Gastrocnemius medialis (tissue), 4 donors: ENCODE results near the gene OR7D2. TPM values are rescaled to one million over a fixed set of nuclear protein-coding genes. Genes with fewer than 3 reads are reported as not detected.
"Not testable (repeated sequence)": the region's sequence is repeated elsewhere in the genome, so short reads cannot be mapped to it uniquely, and the experiment has no call there.

Source experiments
- ATAC-seq, 2 donors: fragments of 150-250 bp; one replicate each; pipeline ENCODE4 v1.9.1; 2016
- DNase-seq, 2 donors: peaks; one replicate each; pipeline ENCODE4 v3.0.0-alpha.2; 2019
- H3K27ac ChIP-seq, 4 donors: fragments of 200-600 bp; sonication (generic); 1 replicate in 1 of 4; 2 replicates in 3 of 4; pipeline ENCODE4 v1.5.1; 2016 to 2018; ENCODE audit warnings: mild to moderate bottlenecking in 2 of 4, moderate library complexity in 1 of 4
- H3K27me3 ChIP-seq, 3 donors: fragments of 200-600 bp; sonication (generic) in 2 of 3; 1 replicate in 1 of 3; 2 replicates in 2 of 3; pipeline versions ENCODE4 v1.5.1 to v1.6.0; 2016 to 2019; ENCODE audit warnings: mild to moderate bottlenecking in 1 of 3, moderate library complexity in 1 of 3
- H3K36me3 ChIP-seq, 2 donors: fragments of 200-600 bp; sonication (generic) in 1 of 2; one replicate each; pipeline ENCODE4 v1.5.1; 2017 to 2018
- H3K4me1 ChIP-seq, 2 donors: fragments of 200-600 bp; sonication (generic) in 1 of 2; one replicate each; pipeline ENCODE4 v1.5.1; 2016 to 2017; ENCODE audit warnings: mild to moderate bottlenecking in 2 of 2
- H3K4me3 ChIP-seq, 4 donors: fragments of 200-600 bp; sonication (generic) in 3 of 4; 1 replicate in 1 of 4; 2 replicates in 3 of 4; pipeline ENCODE4 v1.5.1; 2016 to 2019; ENCODE audit warnings: mild to moderate bottlenecking in 2 of 4
- H3K9me3 ChIP-seq, 3 donors: fragments of 200-600 bp; sonication (generic) in 2 of 3; 1 replicate in 1 of 3; 2 replicates in 2 of 3; pipeline ENCODE4 v1.5.1; 2016 to 2019
- CTCF ChIP-seq, 5 experiments: fragments of 450-650 bp in 3 of 5; fragments of 200-600 bp in 2 of 5; sonication (generic) in 2 of 5; IDR thresholded peaks in 4 of 5; conservative IDR thresholded peaks in 1 of 5; 1 replicate in 4 of 5; 2 replicates in 1 of 5; pipeline ENCODE4 v1.5.1; 2016 to 2019; ENCODE audit warnings: antibody characterized with exemption in 5 of 5, mild to moderate bottlenecking in 3 of 5, moderate library complexity in 3 of 5
- POLR2A ChIP-seq, 2 donors: fragments of 450-650 bp; IDR thresholded peaks; one replicate each; pipeline ENCODE4 v1.6.1; 2017; ENCODE audit warnings: antibody characterized with exemption in 2 of 2, mild to moderate bottlenecking in 2 of 2, moderate library complexity in 2 of 2
- in situ Hi-C, 4 donors: fragments of 200-750 bp; cut with MboI; loops; one replicate each; pipeline versions ENCODE4 v1.15.0 to v1.8.0; 2017; ENCODE audit warnings: low sequenced_read_pairs in 4 of 4
- intact Hi-C: fragments of 100-400 bp; cut with DNase I; formaldehyde crosslinking; loops from one replicate; pipeline ENCODE4 v1.15.1; 2023; ENCODE audit warnings: low total_unique reads
- total RNA-seq, 4 donors: library from RNA; depleted of rRNA; stranded (reverse); fragments of >200 nt; gene quantifications; one replicate each; pipeline versions ENCODE4 v1.1.0 to v1.2.3, GENCODE V29; 2016

OR7D2 gene
- total RNA-seq, 4 donors from 2014 or later = 0.13 to 0.19 TPM; not detected in 2

GRCh38 chr19:9171393-9171991 is 7.3 kb upstream of the OR7D2 start:
- H3K27me3 ChIP-seq = no peaks in the 10 kb centered on the region
- intact Hi-C loops (no loop called here), in situ Hi-C loops (no loop called here)
- TF ChIP-seq CTCF (IDR thresholded peaks at IDR 0.05 in 4 of 5, conservative IDR thresholded peaks at IDR 0.05 in 1 of 5) = no peak
- no peak for TF ChIP-seq POLR2A (IDR thresholded peaks at IDR 0.05)
- ATAC-seq (no peak), DNase-seq (no peak)
- no peak overlapping the region for H3K4me3 ChIP-seq
- H3K36me3 ChIP-seq = peaks cover 0 to 3% of the 10 kb centered on the region in 2 donors
- H3K4me1 ChIP-seq = no peaks in the 10 kb centered on the region
- no peaks in the 10 kb centered on the region for H3K9me3 ChIP-seq
- H3K27ac ChIP-seq = no peak overlapping the region

- in situ Hi-C loops = no loop called here
- Histone ChIP-seq H3K4me1 (no peaks in the 10 kb centered on the region), H3K9me3 (no peaks in the 10 kb centered on the region), H3K4me3 (no peak overlapping the region), H3K27me3 (no peaks in the 10 kb centered on the region), H3K27ac (no peak overlapping the region), H3K36me3 (no peaks in the 10 kb centered on the region)
- no peak for DNase-seq
- intact Hi-C loops = no loop called here
- ATAC-seq = no peak
- TF ChIP-seq CTCF (IDR thresholded peaks at IDR 0.05 in 4 of 5, conservative IDR thresholded peaks at IDR 0.05 in 1 of 5) = no peak
- no peak for TF ChIP-seq POLR2A (IDR thresholded peaks at IDR 0.05)
Measured at GRCh38 chr19:9175326-9175725, 3.5 kb upstream of the OR7D2 start.

DNA sequence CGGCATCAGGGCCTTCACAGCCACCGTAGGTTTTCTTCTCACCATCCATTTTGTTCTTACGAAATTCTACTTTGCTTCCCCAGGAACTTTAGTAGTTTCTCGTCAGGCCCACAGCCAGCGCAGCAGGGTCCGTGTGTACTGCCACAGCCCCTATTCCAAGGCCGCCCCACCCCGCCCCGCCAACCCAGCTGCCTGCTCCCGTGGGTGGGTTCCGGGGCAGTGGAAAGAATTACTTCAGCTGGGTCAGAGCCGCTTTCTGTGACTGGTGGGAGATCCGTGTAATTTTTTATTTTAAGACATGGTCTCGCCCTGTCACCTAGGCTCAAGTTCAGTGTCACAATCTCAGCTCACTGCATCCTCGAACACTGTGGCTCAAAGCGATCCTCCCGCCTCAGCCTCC is 4.2 kb downstream of the OR7D2 start:
- DNase-seq (no peak), ATAC-seq (no peak)
- in situ Hi-C loops (no loop called here), intact Hi-C loops (no loop called here)
- TF ChIP-seq POLR2A (IDR thresholded peaks at IDR 0.05) = no peak
- TF ChIP-seq CTCF (IDR thresholded peaks at IDR 0.05 in 4 of 5, conservative IDR thresholded peaks at IDR 0.05 in 1 of 5) = no peak
- Histone ChIP-seq H3K4me1 (no peaks in the 10 kb centered on the region), H3K4me3 (no peak overlapping the region), H3K27ac (no peak overlapping the region), H3K27me3 (no peaks in the 10 kb centered on the region), H3K9me3 (no peaks in the 10 kb centered on the region), H3K36me3 (no peaks in the 10 kb centered on the region)

DNA sequence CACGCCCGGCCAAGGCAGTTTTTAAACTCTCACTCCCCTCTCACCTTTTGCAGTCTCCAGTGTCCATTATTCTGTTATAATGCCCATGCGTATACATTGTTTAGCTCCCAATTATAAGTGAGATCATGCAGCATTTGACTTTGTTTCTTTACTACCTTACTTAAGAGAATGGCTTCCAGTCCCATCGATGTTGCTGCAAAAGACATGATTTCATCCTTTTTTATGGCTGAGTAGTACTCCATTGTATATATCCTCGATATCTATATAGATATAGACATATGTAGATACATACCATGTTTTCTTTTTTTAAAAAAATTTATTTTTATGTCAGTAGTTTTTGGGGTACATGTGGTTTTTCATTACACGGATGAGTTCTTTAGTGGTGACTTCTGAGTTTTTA is 8.4 kb downstream of the OR7D2 start:
- in situ Hi-C loops = no loop called here
- Histone ChIP-seq H3K27ac (no peak overlapping the region), H3K36me3 (no peaks in the 10 kb centered on the region), H3K4me3 (no peak overlapping the region), H3K27me3 (no peaks in the 10 kb centered on the region), H3K4me1 (no peaks in the 10 kb centered on the region), H3K9me3 (no peaks in the 10 kb centered on the region)
- ATAC-seq (no peak), DNase-seq (no peak)
- no peak for TF ChIP-seq CTCF (IDR thresholded peaks at IDR 0.05 in 4 of 5, conservative IDR thresholded peaks at IDR 0.05 in 1 of 5)
- TF ChIP-seq POLR2A (IDR thresholded peaks at IDR 0.05) = no peak
- intact Hi-C loops = no loop called here

DNA sequence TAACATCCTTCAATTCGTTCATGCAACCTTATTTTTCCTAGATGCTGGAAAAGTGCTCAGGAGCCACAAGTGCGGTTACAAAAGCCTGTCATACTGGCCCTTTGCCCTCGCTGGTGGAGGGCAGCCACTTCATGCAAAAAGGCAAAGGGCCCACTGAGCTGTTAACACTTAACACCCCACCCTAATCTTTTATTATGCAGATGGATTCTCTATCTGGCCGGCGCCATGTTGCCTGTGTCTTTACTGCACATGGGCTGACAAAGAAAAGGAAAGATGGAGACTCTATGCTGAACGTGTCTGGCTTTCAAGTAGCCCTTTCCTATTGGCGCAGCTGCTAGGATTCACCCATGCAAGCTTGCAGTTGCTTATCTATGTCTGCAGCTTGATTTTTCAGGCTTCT is 10.8 kb downstream of the OR7D2 start:
- H3K27ac ChIP-seq = no peak overlapping the region
- TF ChIP-seq CTCF (IDR thresholded peaks at IDR 0.05 in 4 of 5, conservative IDR thresholded peaks at IDR 0.05 in 1 of 5) = no peak
- TF ChIP-seq POLR2A (IDR thresholded peaks at IDR 0.05) = no peak
- H3K4me1 ChIP-seq = no peaks in the 10 kb centered on the region
- in situ Hi-C loops = no loop called here
- H3K9me3 ChIP-seq = no peaks in the 10 kb centered on the region
- ATAC-seq (no peak), DNase-seq (no peak)
- H3K4me3 ChIP-seq = no peak overlapping the region
- no peaks in the 10 kb centered on the region for H3K36me3 ChIP-seq
- H3K27me3 ChIP-seq = no peaks in the 10 kb centered on the region
- intact Hi-C loops = no loop called here

- H3K4me3 ChIP-seq, H3K9me3 ChIP-seq, H3K27ac ChIP-seq, H3K36me3 ChIP-seq, H3K27me3 ChIP-seq, in situ Hi-C loops, H3K4me1 ChIP-seq, DNase-seq, ATAC-seq, intact Hi-C loops: not testable (repeated sequence)
Measured at GRCh38 chr19:9198044-9198443, 19.3 kb downstream of the OR7D2 start.
